Measurements from ENCODE around the gene RBBP8NL. TPM values are rescaled to one million over a fixed set of nuclear protein-coding genes. Genes with fewer than 3 reads are reported as not detected.

RBBP8NL gene
- total RNA-seq, 2 experiments from 2014 or later = not detected

GRCh38 chr20:62406635-62407176 is 20.6 kb downstream of the RBBP8NL start:
- Histone ChIP-seq H3K9me3 (ENCODE audit: control insufficient read depth in 1 of 2, insufficient read depth in 1 of 2, low read length in 2 of 2) (peaks cover 0 to 9% of the 10 kb centered on the region in 2 experiments), H3K27me3 (ENCODE audit: control insufficient read depth in 1 of 2, insufficient read depth in 2 of 2, low read length in 2 of 2) (no peaks in the 10 kb centered on the region), H3K36me3 (ENCODE audit: insufficient read depth, low read length) (no peaks in the 10 kb centered on the region), H3K4me3 (ENCODE audit: low read length) (peak overlapping the region; percentile 65), H3K4me1 (ENCODE audit: insufficient read depth, low read length) (peaks cover 46% of the 10 kb centered on the region), H3K27ac (ENCODE audit: low read depth in 1 of 2, low read length in 2 of 2) (no peak overlapping the region)
- DNase-seq = peak in 2 of 14 experiments; percentile 17 to 47
- CTCF ChIA-PET = interaction anchor here (1.0 kb wide), 1 partner anchor 24 kb away, joined by 3 read pairs; no protein-coding TSS in a partner anchor
- intact Hi-C loops (cut with DNase I, micrococcal nuclease) = loop anchor here (1.0 to 5.0 kb wide), 5 partner anchors 104 to 866 kb away; partner anchors contain the start of genes ADRM1 (in 1 of the 2), ARFGAP1 (in 1 of the 2), GID8 (in 1 of the 2) and OSBPL2 (in 1 of the 2)
- Mint-ChIP-seq H3K27me3 (no peaks in the 10 kb centered on the region), H3K36me3 (ENCODE audit: low read depth) (no peaks in the 10 kb centered on the region), H3K9me3 (no peaks in the 10 kb centered on the region), H3K4me3 (peak overlapping the region; percentile 84), H3K27ac (no peak overlapping the region), H3K4me1 (ENCODE audit: low read depth) (peaks cover 18% of the 10 kb centered on the region)
- ATAC-seq (ENCODE audit: poor library complexity) = no peak
- TF ChIP-seq, protein P1, sequence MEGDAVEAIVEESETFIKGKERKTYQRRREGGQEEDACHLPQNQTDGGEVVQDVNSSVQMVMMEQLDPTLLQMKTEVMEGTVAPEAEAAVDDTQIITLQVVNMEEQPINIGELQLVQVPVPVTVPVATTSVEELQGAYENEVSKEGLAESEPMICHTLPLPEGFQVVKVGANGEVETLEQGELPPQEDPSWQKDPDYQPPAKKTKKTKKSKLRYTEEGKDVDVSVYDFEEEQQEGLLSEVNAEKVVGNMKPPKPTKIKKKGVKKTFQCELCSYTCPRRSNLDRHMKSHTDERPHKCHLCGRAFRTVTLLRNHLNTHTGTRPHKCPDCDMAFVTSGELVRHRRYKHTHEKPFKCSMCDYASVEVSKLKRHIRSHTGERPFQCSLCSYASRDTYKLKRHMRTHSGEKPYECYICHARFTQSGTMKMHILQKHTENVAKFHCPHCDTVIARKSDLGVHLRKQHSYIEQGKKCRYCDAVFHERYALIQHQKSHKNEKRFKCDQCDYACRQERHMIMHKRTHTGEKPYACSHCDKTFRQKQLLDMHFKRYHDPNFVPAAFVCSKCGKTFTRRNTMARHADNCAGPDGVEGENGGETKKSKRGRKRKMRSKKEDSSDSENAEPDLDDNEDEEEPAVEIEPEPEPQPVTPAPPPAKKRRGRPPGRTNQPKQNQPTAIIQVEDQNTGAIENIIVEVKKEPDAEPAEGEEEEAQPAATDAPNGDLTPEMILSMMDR (IDR thresholded peaks at IDR 0.05) = no peak
- POLR2A ChIA-PET = interaction anchor here (1.0 kb wide), 3 partner anchors 20 to 104 kb away, joined by 3 to 5 read pairs (median 3); partner anchors contain the start of genes ADRM1 and RPS21

GRCh38 chr20:62405981-62406513 is 21.3 kb downstream of the RBBP8NL start:
- no peaks in the 10 kb centered on the region for H3K9me3 Mint-ChIP-seq
- peak overlapping the region; percentile 65 for H3K4me3 ChIP-seq (ENCODE audit: low read length)
- no peaks in the 10 kb centered on the region for H3K27me3 ChIP-seq (ENCODE audit: control insufficient read depth in 1 of 2, insufficient read depth in 2 of 2, low read length in 2 of 2)
- H3K27ac Mint-ChIP-seq = no peak overlapping the region
- H3K36me3 Mint-ChIP-seq (ENCODE audit: low read depth) = no peaks in the 10 kb centered on the region
- peaks cover 18% of the 10 kb centered on the region for H3K4me1 Mint-ChIP-seq (ENCODE audit: low read depth)
- intact Hi-C loops (cut with DNase I, micrococcal nuclease) = loop anchor here (1.0 to 5.0 kb wide), 6 partner anchors 19 to 866 kb away; partner anchors contain the start of genes ADRM1 (in 1 of the 2), ARFGAP1 (in 1 of the 2), GID8 (in 1 of the 2) and OSBPL2 (in 1 of the 2)
- no peak overlapping the region for H3K27ac ChIP-seq (ENCODE audit: low read depth in 1 of 2, low read length in 2 of 2)
- ChIA-PET CTCF (no interaction called here), POLR2A (no interaction called here)
- H3K9me3 ChIP-seq (ENCODE audit: control insufficient read depth in 1 of 2, insufficient read depth in 1 of 2, low read length in 2 of 2) = peaks cover 0 to 9% of the 10 kb centered on the region in 2 experiments
- DNase-seq (no peak), ATAC-seq (ENCODE audit: poor library complexity) (no peak)
- TF ChIP-seq, protein P1 (IDR thresholded peaks at IDR 0.05) = no peak
- H3K27me3 Mint-ChIP-seq = no peaks in the 10 kb centered on the region
- H3K36me3 ChIP-seq (ENCODE audit: insufficient read depth, low read length) = peaks cover 2% of the 10 kb centered on the region
- peaks cover 46% of the 10 kb centered on the region for H3K4me1 ChIP-seq (ENCODE audit: insufficient read depth, low read length)
- peak overlapping the region; percentile 84 for H3K4me3 Mint-ChIP-seq

DNA sequence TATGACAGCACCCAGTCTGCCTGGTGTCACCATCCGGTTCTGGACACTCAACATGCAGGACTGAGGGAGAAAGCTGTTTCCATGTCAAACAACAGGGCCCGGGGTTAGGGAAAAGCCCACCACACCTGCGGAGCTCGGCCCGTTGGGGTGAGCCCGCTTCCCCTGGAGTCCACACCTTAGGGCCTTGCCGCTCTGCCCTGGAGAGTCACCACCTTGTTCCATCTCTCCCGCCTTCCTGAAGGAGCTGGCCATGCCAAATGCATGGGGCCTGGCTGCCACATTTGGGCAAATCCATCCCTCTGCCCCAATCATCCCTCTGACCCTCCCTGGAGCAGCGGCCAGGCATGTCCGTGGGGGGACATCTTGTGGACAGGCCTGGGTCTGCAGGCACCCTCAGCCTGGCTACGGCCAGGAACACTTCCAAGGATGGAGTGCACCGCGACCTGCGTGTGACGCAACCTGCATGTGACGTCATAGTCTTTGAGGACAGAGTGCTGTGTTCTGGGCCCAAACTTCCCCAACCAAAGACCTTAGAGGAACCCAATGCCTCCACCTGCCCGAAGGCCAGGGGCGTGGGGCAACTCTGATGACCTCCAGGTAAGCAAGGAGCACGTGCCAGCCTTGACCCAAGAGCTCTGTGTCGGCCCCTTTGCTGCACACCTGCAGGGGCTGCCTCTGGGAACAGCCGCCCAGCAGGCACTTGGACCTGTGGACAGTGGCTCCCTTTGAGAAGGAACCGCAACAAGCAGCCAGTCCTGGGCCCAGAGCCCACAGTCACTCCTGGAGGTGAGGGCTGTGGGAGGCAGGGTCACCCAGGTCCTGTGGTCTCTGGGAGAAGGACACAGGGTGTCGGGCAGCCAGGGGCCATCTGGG is 22.0 kb downstream of the RBBP8NL start:
- intact Hi-C loops (cut with DNase I, micrococcal nuclease) = loop anchor here in 1 of 2 experiments (1.0 to 5.0 kb wide), 5 partner anchors 18 to 867 kb away; partner anchors contain the start of genes ARFGAP1, GID8, OSBPL2 and RPS21
- Histone ChIP-seq H3K36me3 (ENCODE audit: insufficient read depth, low read length) (peaks cover 2% of the 10 kb centered on the region), H3K9me3 (ENCODE audit: control insufficient read depth in 1 of 2, insufficient read depth in 1 of 2, low read length in 2 of 2) (peaks cover 0 to 9% of the 10 kb centered on the region in 2 experiments), H3K27me3 (ENCODE audit: control insufficient read depth in 1 of 2, insufficient read depth in 2 of 2, low read length in 2 of 2) (no peaks in the 10 kb centered on the region), H3K4me1 (ENCODE audit: insufficient read depth, low read length) (peaks cover 43% of the 10 kb centered on the region), H3K4me3 (ENCODE audit: low read length) (peak overlapping the region; percentile 65), H3K27ac (ENCODE audit: low read depth in 1 of 2, low read length in 2 of 2) (no peak overlapping the region)
- ChIA-PET POLR2A (no interaction called here), CTCF (no interaction called here)
- Mint-ChIP-seq H3K4me3 (peak overlapping the region; percentile 84), H3K27ac (no peak overlapping the region), H3K27me3 (no peaks in the 10 kb centered on the region), H3K36me3 (ENCODE audit: low read depth) (no peaks in the 10 kb centered on the region), H3K4me1 (ENCODE audit: low read depth) (peaks cover 18% of the 10 kb centered on the region), H3K9me3 (no peaks in the 10 kb centered on the region)
- ATAC-seq (ENCODE audit: poor library complexity) (no peak), DNase-seq (peak in 2 of 14 experiments; percentile 27 to 42)
- TF ChIP-seq, protein P1 (IDR thresholded peaks at IDR 0.05) = no peak

Measured in CD4-positive, alpha-beta T cell (primary cell).